Activated naive CD4-positive, alpha-beta T cell treated with anti-CD3 and anti-CD28 coated beads, Interleukin-2, amount 10 ng/mL, durations not matched to agents 7 days and 5 days (primary cell): ENCODE measurements around the gene CRYBG1.
"Not testable (repeated sequence)": the region's sequence is repeated elsewhere in the genome, so short reads cannot be mapped to it uniquely, and the experiment has no call there.

ENCODE experiments used
- CTCF ChIA-PET: fragments of 350-600 bp; sonication (Branson Sonifier 250); formaldehyde crosslinking; loops from one replicate; lab custom pipeline; 2021; ENCODE audit warnings: antibody characterized with exemption; lab: Charles Lee
- DNase-seq: peaks from one replicate; pipeline ENCODE4 v3.0.0-alpha.2; 2020
- H3K27ac Mint-ChIP-seq: one replicate; pipeline ENCODE4 v1.8.0; 2021; ENCODE audit warnings: mild to moderate bottlenecking, moderate library complexity, mixed read lengths
- H3K27me3 Mint-ChIP-seq: one replicate; pipeline ENCODE4 v1.8.0; 2021; ENCODE audit warnings: mild to moderate bottlenecking, mixed read lengths
- H3K36me3 Mint-ChIP-seq: one replicate; pipeline ENCODE4 v1.8.0; 2021; ENCODE audit warnings: mixed read lengths
- H3K4me1 Mint-ChIP-seq: one replicate; pipeline ENCODE4 v1.8.0; 2021; ENCODE audit warnings: mixed read lengths
- H3K4me3 Mint-ChIP-seq: one replicate; pipeline ENCODE4 v1.8.0; 2021; ENCODE audit warnings: mild to moderate bottlenecking, moderate library complexity, mixed read lengths
- H3K9me3 Mint-ChIP-seq: one replicate; pipeline ENCODE4 v1.8.0; 2021; ENCODE audit warnings: mixed read lengths

The CRYBG1 gene

GRCh38 chr6:106561686-106562405 lies 201.3 kb downstream of the CRYBG1 start:
- CTCF ChIA-PET = interaction anchor here (0.8 to 8.0 kb wide), 4 partner anchors 26 to 113 kb away, joined by 3 to 157 read pairs (median 35); no protein-coding TSS in a partner anchor
- Mint-ChIP-seq H3K9me3 (no peaks in the 10 kb centered on the region), H3K27ac (no peak overlapping the region), H3K4me3 (no peak overlapping the region), H3K27me3 (no peaks in the 10 kb centered on the region), H3K36me3 (peaks cover 50% of the 10 kb centered on the region), H3K4me1 (peaks cover 5% of the 10 kb centered on the region)
- DNase-seq = no peak

- H3K27me3 Mint-ChIP-seq = no peaks in the 10 kb centered on the region
- no peaks in the 10 kb centered on the region for H3K9me3 Mint-ChIP-seq
- peaks cover 49% of the 10 kb centered on the region for H3K36me3 Mint-ChIP-seq
- no peak overlapping the region for H3K27ac Mint-ChIP-seq
- no peak for DNase-seq
- peaks cover 5% of the 10 kb centered on the region for H3K4me1 Mint-ChIP-seq
- CTCF ChIA-PET = interaction anchor here (0.8 to 8.0 kb wide), 4 partner anchors 39 to 224 kb away, joined by 3 to 157 read pairs (median 36); no protein-coding TSS in a partner anchor
- no peak overlapping the region for H3K4me3 Mint-ChIP-seq
Measured at GRCh38 chr6:106563614-106564013, 203.1 kb downstream of the CRYBG1 start.

- no peaks in the 10 kb centered on the region for H3K27me3 Mint-ChIP-seq
- DNase-seq = no peak
- H3K4me1 Mint-ChIP-seq = peaks cover 5% of the 10 kb centered on the region
- no peaks in the 10 kb centered on the region for H3K9me3 Mint-ChIP-seq
- H3K27ac Mint-ChIP-seq = no peak overlapping the region
- CTCF ChIA-PET = interaction anchor here (1.9 to 8.0 kb wide), 3 partner anchors 53 to 225 kb away, joined by 6 to 157 read pairs (median 66); no protein-coding TSS in a partner anchor
- peaks cover 46% of the 10 kb centered on the region for H3K36me3 Mint-ChIP-seq
- H3K4me3 Mint-ChIP-seq = no peak overlapping the region
Measured at GRCh38 chr6:106564476-106564875, 204.0 kb downstream of the CRYBG1 start.

GRCh38 chr6:106568530-106568929 lies 208.0 kb downstream of the CRYBG1 start:
- Mint-ChIP-seq H3K9me3 (no peaks in the 10 kb centered on the region), H3K36me3 (peaks cover 32% of the 10 kb centered on the region), H3K27ac (no peak overlapping the region), H3K4me3 (no peak overlapping the region), H3K27me3 (no peaks in the 10 kb centered on the region), H3K4me1 (no peaks in the 10 kb centered on the region)
- CTCF ChIA-PET = interaction anchor here (0.7 to 8.0 kb wide), 6 partner anchors 57 to 411 kb away, joined by 3 to 157 read pairs (median 4); no protein-coding TSS in a partner anchor
- DNase-seq = no peak

GRCh38 chr6:106569428-106569827 lies 208.9 kb downstream of the CRYBG1 start:
- Mint-ChIP-seq H3K27me3 (no peaks in the 10 kb centered on the region), H3K4me1 (no peaks in the 10 kb centered on the region), H3K27ac (no peak overlapping the region), H3K9me3 (no peaks in the 10 kb centered on the region), H3K36me3 (peaks cover 27% of the 10 kb centered on the region), H3K4me3 (no peak overlapping the region)
- CTCF ChIA-PET = interaction anchor here (0.7 to 2.8 kb wide), 6 partner anchors 121 to 235 kb away, joined by 3 to 13 read pairs (median 4); no protein-coding TSS in a partner anchor
- DNase-seq = no peak

GRCh38 chr6:106572436-106572835 lies 211.9 kb downstream of the CRYBG1 start:
- Mint-ChIP-seq H3K27ac (no peak overlapping the region), H3K27me3 (no peaks in the 10 kb centered on the region), H3K4me1 (peaks cover 5% of the 10 kb centered on the region), H3K4me3 (no peak overlapping the region), H3K9me3 (no peaks in the 10 kb centered on the region), H3K36me3 (peaks cover 16% of the 10 kb centered on the region)
- DNase-seq = no peak
- CTCF ChIA-PET = interaction anchor here (1.1 to 2.1 kb wide), 3 partner anchors 17 to 407 kb away, joined by 3 to 7 read pairs (median 4); no protein-coding TSS in a partner anchor

- Mint-ChIP-seq H3K27me3 (no peaks in the 10 kb centered on the region), H3K27ac (no peak overlapping the region), H3K9me3 (no peaks in the 10 kb centered on the region), H3K4me3 (no peak overlapping the region), H3K36me3 (peaks cover 14% of the 10 kb centered on the region), H3K4me1 (peaks cover 9% of the 10 kb centered on the region)
- CTCF ChIA-PET = interaction anchor here (1.1 to 1.9 kb wide), 4 partner anchors 17 to 406 kb away, joined by 3 to 8 read pairs (median 4); no protein-coding TSS in a partner anchor
- DNase-seq = no peak
Measured at GRCh38 chr6:106572875-106573585, 212.5 kb downstream of the CRYBG1 start.

- no peak overlapping the region for H3K27ac Mint-ChIP-seq
- peaks cover 13% of the 10 kb centered on the region for H3K4me1 Mint-ChIP-seq
- no peaks in the 10 kb centered on the region for H3K27me3 Mint-ChIP-seq
- no peak overlapping the region for H3K4me3 Mint-ChIP-seq
- CTCF ChIA-PET = interaction anchor here (1.0 to 1.9 kb wide), 3 partner anchors 9 to 130 kb away, joined by 3 to 8 read pairs (median 3); no protein-coding TSS in a partner anchor
- no peak for DNase-seq
- H3K36me3 Mint-ChIP-seq = peaks cover 6% of the 10 kb centered on the region
- no peaks in the 10 kb centered on the region for H3K9me3 Mint-ChIP-seq
Measured at GRCh38 chr6:106574741-106575458, 214.4 kb downstream of the CRYBG1 start.

GRCh38 chr6:106579281-106579680 lies 218.8 kb downstream of the CRYBG1 start:
- DNase-seq = no peak
- Mint-ChIP-seq H3K4me3 (no peak overlapping the region), H3K4me1 (peaks cover 13% of the 10 kb centered on the region), H3K36me3 (peaks cover 11% of the 10 kb centered on the region), H3K27me3 (no peaks in the 10 kb centered on the region), H3K27ac (no peak overlapping the region), H3K9me3 (no peaks in the 10 kb centered on the region)
- CTCF ChIA-PET = interaction anchor here (0.9 kb wide), 1 partner anchor 10 kb away, joined by 3 read pairs; no protein-coding TSS in a partner anchor

- CTCF ChIA-PET = interaction anchor here (0.6 kb wide), 1 partner anchor 568 kb away, joined by 3 read pairs; no protein-coding TSS in a partner anchor
- Mint-ChIP-seq H3K27me3 (no peaks in the 10 kb centered on the region), H3K36me3 (peaks cover 11% of the 10 kb centered on the region), H3K4me3 (no peak overlapping the region), H3K27ac (no peak overlapping the region), H3K9me3 (no peaks in the 10 kb centered on the region), H3K4me1 (peaks cover 9% of the 10 kb centered on the region)
- DNase-seq = no peak
Measured at GRCh38 chr6:106581468-106581867, 221.0 kb downstream of the CRYBG1 start.

GRCh38 chr6:106586815-106587415 lies 226.4 kb downstream of the CRYBG1 start:
- Mint-ChIP-seq H3K36me3 (peaks cover 12% of the 10 kb centered on the region), H3K27ac (no peak overlapping the region), H3K4me1 (no peaks in the 10 kb centered on the region), H3K27me3 (no peaks in the 10 kb centered on the region), H3K4me3 (no peak overlapping the region), H3K9me3 (no peaks in the 10 kb centered on the region)
- CTCF ChIA-PET = interaction anchor here (1.1 to 3.4 kb wide), 3 partner anchors 20 to 411 kb away, joined by 3 to 10 read pairs (median 5); no protein-coding TSS in a partner anchor
- DNase-seq = no peak

GRCh38 chr6:106588937-106589336 lies 228.4 kb downstream of the CRYBG1 start:
- not testable (repeated sequence) for H3K4me1 Mint-ChIP-seq, H3K36me3 Mint-ChIP-seq, DNase-seq, H3K27me3 Mint-ChIP-seq, H3K9me3 Mint-ChIP-seq, H3K4me3 Mint-ChIP-seq
- peak overlapping the region; percentile 26 for H3K27ac Mint-ChIP-seq
- CTCF ChIA-PET = interaction anchor here (0.7 kb wide), 1 partner anchor 10 kb away, joined by 3 read pairs; no protein-coding TSS in a partner anchor
